GM19455 (cell line): ENCODE measurements around the gene TAGAP.
"Not testable (repeated sequence)": the region's sequence is repeated elsewhere in the genome, so short reads cannot be mapped to it uniquely, and the experiment has no call there.

ENCODE experiments used
- ATAC-seq: cut with Tn5 transposase; IDR thresholded peaks from one replicate; pipeline ENCODE4 v1.9.1; 2021; ENCODE audit not compliant: unreplicated experiment

TAGAP gene

DNA sequence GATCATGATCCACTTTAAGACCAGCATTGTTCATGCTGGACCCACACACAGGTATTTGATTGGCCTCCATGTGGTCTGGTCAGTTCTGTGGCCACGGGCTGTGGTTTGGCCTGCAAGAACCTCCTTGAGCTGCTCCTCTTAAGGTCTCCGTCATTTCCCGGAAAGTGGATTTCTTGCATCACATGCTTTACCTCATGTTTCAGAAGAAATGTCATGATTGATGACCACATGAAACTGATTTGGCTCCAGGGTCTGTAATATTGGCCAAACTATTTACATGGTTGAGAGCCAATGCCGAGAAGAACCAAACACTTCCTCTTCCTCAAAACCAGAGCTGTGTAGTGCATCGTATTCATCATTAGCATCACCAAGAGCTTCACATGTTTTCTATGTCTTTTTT lies 31.6 kb downstream of the TAGAP start:
- no peak for ATAC-seq

DNA sequence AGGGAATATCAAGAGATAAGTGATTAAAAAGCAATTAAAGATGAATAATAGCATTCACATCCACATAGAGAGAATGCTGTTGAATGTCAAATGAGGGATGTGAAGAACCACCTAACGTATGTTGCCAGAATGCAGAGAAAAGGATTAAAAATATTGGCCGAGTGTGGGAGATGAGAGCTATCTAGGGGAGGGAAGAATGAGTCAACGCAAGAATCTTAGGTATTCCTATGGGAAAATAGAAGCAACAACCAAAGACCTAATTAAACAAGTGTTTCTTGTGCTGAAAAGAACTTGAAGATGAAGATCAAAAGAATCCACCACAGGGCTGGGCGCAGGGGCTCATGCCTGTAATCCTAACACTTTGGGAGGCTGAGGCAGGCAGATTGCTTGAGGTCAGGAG lies 32.6 kb downstream of the TAGAP start:
- no peak for ATAC-seq

DNA sequence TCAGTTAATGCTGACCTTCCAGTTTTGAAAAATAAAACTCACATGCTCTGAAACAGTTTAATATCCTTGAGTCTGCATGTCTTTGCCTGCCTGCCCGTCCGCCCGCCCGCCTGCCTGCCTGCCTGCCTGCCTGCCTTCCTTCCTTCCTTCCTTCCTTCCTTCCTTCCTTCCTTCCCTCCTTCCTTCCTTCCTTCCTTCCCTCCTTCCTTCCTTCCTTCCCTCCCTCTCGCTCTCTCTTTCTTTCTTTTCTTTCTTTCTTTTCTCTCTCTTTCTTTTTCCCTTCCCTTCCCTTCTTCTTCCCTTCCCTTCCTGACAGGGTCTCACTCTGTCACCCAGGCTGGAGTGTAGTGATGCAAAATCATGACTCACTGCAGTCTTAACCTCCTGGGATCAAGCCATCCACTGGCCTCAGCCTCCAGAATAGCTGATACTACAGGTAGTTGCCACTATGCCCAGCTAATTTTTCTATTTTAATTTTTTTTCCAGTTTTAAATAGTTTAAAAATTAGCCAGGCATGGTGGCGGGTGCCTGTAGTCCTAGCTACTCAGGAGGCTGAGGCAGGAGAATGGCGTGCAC lies 34.7 kb downstream of the TAGAP start:
- not testable (repeated sequence) for ATAC-seq

DNA sequence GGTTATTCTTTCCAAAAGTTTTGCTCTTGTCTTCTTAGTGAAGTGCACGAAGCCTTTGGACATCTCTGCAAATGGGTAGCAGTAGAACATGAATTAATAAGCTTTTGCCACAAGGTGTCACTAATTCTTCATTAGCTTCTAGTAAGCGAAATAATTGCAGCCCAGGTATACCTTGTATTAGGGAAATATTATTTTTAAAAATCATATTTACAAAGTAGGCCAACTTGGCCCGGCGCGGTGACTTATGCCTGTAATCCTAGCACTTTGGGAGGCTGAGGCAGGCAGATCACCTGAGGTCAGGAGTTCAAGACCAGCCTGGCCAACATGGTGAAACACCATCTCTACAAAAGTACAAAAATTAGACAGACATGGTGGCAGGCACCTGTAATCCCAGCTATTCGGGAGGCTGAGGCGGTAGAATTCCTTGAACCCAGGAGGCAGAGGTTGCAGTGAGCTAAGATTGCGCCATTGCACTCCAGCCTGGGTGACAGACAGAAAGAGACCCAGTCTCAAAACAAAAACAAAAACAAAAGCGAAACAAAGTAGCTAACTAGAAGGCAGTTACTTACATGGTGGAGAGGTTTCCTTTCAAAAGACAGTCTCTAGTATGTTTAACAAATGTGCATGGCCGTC lies 36.0 kb downstream of the TAGAP start:
- ATAC-seq = peak; percentile 66

DNA sequence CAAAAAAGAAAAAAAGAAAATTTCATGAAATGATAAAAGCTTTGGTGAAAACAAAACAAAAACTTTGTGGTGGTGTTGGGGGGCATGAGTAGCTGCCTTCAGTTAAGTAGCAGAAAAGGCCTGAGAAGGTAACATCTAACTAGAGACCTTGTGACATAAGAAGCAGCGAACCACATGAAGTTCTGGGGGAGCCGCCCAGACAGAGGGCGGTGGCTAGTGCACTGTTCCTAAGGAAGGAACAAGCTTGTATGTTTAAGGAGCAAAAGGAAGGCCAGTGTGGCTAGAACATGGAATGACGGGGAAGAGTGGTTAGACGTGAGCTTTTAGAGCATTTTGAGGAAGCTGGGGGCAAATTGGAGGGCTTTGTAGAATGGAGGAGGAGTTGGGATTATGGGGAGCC lies 37.3 kb downstream of the TAGAP start:
- no peak for ATAC-seq

DNA sequence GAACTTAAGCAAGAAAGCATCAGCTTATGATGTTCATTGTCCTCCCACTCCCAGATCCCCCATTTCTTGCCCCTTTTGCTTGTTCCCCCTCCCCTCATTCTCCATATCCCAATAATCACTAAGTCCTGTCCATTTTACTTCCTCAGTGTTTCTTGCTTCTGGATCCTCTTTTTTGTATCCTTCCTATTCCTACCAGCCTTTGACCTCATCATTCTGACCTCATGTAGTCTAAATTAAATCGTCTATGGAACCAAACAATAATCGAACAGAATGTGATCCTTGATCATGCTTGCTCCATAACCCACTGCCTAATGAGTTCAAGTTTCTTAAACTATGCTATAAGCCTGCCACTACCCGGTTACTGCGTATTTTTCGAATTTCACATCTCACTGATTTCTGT lies 39.4 kb downstream of the TAGAP start:
- no peak for ATAC-seq

DNA sequence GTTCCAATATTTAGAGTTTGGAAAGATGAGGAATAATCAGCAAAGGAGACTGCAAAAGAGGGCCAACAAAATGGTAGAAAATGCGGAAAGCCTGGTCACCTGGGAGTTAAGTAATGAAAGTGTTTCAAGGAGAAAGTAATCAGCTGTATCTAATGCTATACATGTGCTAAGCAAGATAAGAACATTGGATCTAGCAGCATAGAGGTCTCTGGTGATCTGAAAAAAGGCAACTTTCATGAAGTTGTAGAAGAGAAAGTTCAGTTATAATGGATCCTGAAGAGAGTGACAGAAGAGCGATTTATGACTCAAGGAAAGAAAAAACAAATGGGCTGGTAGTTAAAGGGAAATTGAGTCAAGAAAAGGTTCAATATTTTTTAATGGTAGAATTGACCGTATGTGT lies 40.2 kb downstream of the TAGAP start:
- ATAC-seq = no peak

DNA sequence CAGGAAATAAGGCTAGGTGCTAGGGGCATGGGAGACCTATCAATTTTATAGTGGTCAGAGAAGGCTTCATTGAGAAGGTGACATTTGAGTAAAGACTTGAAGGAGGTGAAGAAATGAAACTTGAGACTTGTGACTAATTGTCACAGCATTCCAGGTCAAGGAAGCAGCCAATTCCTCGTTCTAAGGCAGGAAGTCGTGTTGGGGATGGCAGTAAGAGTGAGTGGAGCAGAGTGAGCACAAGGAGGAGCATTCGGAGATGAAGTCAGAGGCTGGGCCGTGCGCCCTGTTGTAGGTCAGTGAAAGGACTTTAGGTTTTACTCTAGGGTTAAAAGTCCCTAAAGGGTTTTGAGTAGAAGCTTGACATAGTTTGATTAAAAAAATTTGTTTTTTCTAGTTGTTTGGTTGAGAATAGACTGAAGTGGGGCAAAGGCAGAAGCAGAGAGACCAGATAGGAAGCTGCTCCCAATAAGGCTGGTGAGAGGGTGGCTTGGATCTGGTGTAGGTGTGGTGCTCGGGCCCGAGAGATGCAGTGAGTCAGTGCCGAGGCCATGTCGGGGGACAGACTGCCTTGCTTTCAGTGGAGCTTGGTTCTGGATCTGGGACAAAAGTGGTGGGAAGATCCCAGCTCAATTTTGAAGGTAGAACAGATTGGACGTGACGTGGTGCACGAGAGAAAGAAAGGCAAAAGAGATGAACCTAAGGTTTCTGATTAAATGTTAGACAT lies 42.2 kb downstream of the TAGAP start:
- no peak for ATAC-seq

DNA sequence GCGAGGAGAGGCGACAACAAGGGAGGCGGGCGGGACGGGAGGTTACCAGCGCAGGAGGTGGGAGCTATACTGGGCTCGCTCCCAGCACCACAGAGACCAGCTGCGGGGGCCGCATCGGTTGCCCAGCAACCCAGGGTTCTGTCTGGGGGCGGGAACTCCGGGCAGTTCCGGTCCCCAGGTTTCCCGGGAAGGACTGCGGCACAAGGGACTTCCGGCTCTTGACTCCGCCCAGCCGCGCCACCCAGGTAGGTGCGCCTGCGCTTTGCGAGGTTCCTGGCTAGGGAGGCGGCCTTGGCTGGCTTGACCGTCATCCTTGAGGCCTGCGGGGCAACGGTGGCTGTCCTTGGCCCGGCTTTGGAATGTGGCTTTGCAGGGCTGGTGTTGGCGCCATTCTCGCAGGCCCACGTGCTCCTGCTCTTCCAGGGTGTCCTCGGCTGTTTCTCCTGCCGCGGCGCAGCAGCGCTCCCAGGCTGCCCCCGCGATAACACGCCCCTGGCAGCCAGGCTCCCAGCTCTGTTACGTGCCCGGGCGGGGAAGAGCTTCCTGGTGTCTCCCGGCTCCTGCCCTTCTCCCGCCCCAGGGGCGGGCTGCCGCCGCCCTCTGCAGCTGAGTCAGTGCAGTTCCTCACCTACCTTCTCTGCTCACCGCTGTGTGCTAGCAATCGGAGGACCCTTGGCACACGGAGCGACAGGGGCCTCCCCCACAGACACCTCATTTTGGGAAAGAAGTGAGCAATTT lies 45.0 kb downstream of the TAGAP start, which contains the start of gene RSPH3:
Gene RSPH3, minus strand, starts transcription at position 537 of the 738 bp plus-strand sequence. CDS start 652 bp downstream, outside the sequence.
- peak; percentile 94 for ATAC-seq

DNA sequence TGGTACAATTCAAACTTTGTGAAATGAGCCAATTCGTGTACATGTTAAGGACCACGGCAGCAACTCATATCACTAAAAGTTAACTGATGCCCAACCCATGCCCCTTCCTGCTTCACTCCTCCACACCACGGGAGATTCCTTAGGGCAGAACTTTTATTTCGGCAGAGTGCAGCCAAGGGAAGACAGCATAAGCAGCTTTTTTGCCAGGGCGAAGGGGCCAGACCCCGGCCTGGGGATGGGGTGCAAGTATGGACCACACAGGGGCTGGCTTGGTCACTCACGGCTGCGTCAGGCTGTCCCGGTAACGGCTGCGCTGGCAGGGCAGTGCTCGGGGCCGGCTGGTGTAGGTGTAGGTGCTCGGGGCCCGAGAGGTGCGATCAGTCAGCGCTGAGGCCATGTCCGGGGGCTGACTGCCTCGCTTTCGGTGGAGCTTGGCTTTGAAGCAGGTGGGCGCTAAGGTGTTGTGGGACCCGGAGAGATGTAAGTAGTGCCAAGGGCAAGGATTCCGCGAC lies 45.6 kb downstream of the TAGAP start:
- peak; percentile 32 for ATAC-seq

DNA sequence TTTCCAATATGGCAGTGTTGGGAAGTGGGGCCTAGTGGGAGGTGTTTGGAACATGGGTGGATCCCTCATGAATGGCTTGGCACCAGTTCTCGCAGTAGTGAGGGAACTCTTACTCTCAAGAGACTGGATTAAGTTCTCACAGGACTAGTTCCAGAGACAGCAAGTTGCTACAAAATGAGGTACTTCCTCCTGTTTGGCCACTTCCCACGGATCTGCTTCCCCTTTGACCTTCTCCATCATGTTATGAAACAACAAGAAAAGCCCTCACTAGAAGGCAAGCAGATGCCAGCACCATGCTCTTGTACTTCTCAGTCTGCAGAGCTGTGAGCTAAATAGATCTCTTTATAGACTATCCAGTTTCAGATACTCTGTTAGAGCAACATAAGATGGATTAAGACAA lies 47.9 kb downstream of the TAGAP start:
- no peak for ATAC-seq

DNA sequence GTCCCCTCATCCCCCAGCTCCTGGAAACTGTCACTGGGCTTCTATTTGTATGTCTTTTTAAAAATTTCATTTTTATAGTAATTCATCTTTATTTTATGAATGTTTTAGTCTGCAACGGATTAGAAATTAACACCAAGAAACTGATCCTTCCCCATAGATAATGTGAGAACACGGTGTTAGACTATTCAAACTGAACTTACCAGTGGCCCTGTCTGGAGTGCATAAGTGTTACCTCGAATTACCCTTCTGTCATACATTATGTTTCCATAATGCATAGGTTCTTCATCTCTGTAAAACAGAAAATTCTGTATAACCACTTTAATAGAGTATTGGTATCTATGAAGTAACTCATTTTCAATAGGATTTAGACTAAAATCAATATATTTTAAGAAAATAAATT lies 51.2 kb downstream of the TAGAP start:
- no peak for ATAC-seq

DNA sequence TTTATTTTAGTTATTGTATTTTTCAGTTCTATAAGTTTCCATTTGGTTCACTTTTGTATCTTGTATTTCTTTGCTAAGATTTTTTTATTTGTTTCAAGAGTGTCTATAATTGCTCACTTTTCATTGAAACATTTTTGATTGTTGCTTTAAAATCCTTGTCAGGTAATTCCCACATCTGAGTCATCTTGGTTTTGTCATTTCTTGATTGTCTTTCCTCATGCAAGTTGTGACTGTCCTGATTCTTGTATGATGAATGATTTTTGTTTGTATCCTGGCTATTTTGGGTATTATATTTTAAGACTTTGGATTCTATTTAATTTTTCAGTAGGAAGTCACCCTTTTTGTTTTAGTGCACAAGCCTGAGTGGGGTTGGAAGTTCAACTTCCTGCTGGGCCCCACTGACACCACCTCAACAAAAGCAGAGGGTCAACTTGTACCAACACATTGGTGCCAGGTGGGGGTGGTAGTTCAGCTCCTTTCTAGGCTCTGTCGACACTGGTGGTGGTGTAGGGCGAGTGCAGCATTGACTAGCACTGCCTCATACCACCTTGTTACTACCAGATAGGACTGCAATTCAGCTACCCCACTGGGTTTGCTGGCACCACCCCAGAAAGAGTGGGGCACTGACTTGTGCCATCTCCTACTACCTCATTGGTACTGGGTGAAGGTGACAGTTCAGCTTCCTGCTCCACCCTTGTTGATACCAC lies 53.6 kb downstream of the TAGAP start:
- ATAC-seq = no peak

DNA sequence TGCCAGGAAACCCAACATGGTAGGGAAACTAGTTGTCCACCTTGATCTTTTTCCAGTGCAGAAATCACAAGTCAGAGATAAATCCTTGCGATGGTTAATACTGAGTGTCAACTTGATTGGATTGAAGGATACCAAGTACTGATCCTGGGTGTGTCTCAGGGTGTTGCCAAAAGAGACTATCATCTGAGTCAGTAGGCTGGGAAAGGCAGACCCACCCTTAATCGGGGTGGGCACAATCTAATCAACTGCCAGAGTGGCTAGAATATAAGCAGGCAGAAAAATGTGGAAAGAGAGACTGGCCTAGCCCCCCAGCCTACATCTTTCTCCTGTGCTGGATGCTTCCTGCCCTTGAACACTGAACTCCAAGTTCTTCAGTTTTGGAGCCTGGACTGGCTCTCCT lies 55.1 kb downstream of the TAGAP start:
- not testable (repeated sequence) for ATAC-seq

DNA sequence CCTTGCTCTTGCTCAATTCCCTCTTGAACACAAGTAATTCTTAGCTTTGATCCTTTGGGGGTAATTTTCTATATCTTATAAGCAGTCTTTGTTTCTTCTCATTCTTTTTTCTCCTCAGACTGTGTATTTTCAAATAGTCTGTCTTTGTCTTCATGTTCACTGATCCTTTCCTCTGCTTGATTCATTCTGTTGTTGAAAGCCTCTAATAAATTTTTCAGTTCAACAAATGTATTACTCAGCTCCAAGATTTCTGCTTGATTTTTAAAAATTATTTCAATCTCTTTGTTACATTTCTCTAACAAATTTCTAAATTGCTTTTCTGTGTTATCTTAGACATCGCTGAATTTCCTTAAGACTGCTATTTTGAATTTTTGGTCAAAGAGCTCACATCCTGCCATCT lies 56.3 kb downstream of the TAGAP start:
- ATAC-seq = no peak

DNA sequence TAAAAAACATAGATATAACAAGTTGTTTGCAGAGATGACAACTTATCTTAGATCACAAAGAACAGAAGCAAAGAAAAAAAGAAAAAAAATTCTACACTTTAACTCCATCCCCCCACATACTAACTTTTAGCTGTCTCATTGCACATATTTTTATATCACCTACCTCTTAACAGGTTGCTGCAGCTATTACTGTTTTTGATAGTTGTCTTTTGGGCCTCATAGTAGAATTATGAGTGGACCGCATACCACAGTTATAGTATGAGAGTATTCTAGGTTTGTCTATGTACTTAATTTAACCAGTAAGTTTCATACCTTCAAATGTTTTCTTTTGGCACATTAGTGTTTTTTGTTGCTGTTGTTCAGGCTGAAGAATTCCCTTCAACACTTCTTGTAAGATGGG lies 57.1 kb downstream of the TAGAP start:
- no peak for ATAC-seq
